Measurements from ENCODE around the gene ZNF436.

DNA sequence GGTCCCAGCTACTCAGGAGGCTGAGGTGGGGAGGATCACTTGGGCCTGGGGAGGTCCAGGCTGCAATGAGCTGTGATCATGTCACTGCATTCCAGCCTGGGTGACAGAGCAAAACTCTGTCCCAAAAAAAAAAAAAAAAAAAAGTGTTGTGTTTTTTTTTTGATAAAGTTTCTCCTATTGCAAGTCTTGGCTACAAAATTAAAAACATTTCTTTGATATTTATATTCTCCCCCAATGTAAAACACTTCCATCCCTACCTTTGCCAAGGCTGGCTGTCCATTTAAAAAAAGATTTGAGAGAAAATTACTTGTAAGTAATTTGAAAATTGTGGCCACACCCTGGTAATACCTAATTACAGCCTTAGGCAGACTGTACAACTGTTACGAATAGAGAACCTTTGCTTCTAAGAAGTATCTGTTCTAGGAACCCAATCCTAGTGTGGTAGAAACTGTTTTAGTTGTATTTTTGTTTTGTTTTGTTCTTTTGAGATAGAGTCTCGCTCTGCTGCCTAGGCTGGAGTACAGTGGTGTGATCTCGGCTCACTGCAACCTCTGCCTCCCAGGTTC, 11.2 kb downstream of the ZNF436 start:
- TF ChIP-seq GATA3 (IDR thresholded peaks at IDR 0.05; ENCODE audit: low read depth, low read length) = no peak
- TF ChIP-seq GATA2 (IDR thresholded peaks at IDR 0.05; ENCODE audit: low read depth, low read length) = no peak

All from SH-SY5Y (cell line).